Activated T-helper 1 cell treated with Interleukin-2 at 50 U/mL for 16 hours (primary cell): ENCODE data around the gene TMEM201.
A peak's percentile ranks its signal among the peaks of the same experiment; 100 is the strongest.
"Not testable (repeated sequence)": the region's sequence is repeated elsewhere in the genome, so short reads cannot be mapped to it uniquely, and the experiment has no call there.

Experiments
- DNase-seq: peaks from one replicate; pipeline ENCODE4 v3.0.0-alpha.2; 2020; ENCODE audit warnings: low read depth

The TMEM201 gene

GRCh38 chr1:9621032-9621431 is 32.3 kb downstream of the TMEM201 start:
- no peak for DNase-seq

- DNase-seq, result no peak
These were observed 35.4 kb downstream of the TMEM201 start for GRCh38 chr1:9624081-9624480.

- not testable (repeated sequence) for DNase-seq
These were observed 36.3 kb downstream of the TMEM201 start for GRCh38 chr1:9625030-9625429.

- DNase-seq, result no peak
These were observed 37.5 kb downstream of the TMEM201 start for GRCh38 chr1:9626201-9626608.

- DNase-seq, result peak; percentile 63
These were observed 40.1 kb downstream of the TMEM201 start for GRCh38 chr1:9628541-9629444.

GRCh38 chr1:9629445-9630201 is 40.9 kb downstream of the TMEM201 start:
- peak; percentile 73 for DNase-seq

GRCh38 chr1:9630331-9631111 is 41.8 kb downstream of the TMEM201 start:
- no peak for DNase-seq

- no peak for DNase-seq
These were observed 42.9 kb downstream of the TMEM201 start for GRCh38 chr1:9631613-9632012.

- DNase-seq, result no peak
These were observed 44.8 kb downstream of the TMEM201 start for GRCh38 chr1:9633493-9633892.

- DNase-seq, result no peak
These were observed 45.9 kb downstream of the TMEM201 start for GRCh38 chr1:9634582-9634981.

- DNase-seq, result no peak
These were observed 50.5 kb downstream of the TMEM201 start for GRCh38 chr1:9639227-9639626.

GRCh38 chr1:9643351-9644256 is 54.9 kb downstream of the TMEM201 start:
- no peak for DNase-seq

- DNase-seq, result no peak
These were observed 57.3 kb downstream of the TMEM201 start for GRCh38 chr1:9646037-9646436.

- no peak for DNase-seq
These were observed 59.5 kb downstream of the TMEM201 start for GRCh38 chr1:9648171-9648570.

GRCh38 chr1:9649769-9650168 is 61.1 kb downstream of the TMEM201 start:
- no peak for DNase-seq

GRCh38 chr1:9651220-9651564 is 62.5 kb downstream of the TMEM201 start:
- no peak for DNase-seq

GRCh38 chr1:9651565-9652378 is 63.1 kb downstream of the TMEM201 start, which contains the start of gene PIK3CD:
Gene PIK3CD (plus strand): TSS chr1:9651731. CDS start chr1:9710456, 58,725 bp downstream.
- DNase-seq, result peak; percentile 37

GRCh38 chr1:9652379-9653209 is 63.9 kb downstream of the TMEM201 start:
- DNase-seq, result peak; percentile 67

GRCh38 chr1:9653210-9653490 is 64.4 kb downstream of the TMEM201 start:
- no peak for DNase-seq
